Transverse colon (tissue), 4 donors: ENCODE data around the gene MASP2. TPM values are rescaled to one million over a fixed set of nuclear protein-coding genes. Genes with fewer than 3 reads are reported as not detected.
A peak's percentile ranks its signal among the peaks of the same experiment; 100 is the strongest.

Experiments
- DNase-seq: peaks from one replicate; pipeline ENCODE4 v3.0.0-alpha.2; 2019
- H3K27ac ChIP-seq, 4 donors: fragments of 200-600 bp; sonication (generic); 2 replicates each; pipeline ENCODE4 v1.5.1; 2016 to 2018; ENCODE audit warnings: inconsistent platforms in 4 of 4
- H3K27me3 ChIP-seq: fragments of 200-600 bp; sonication (generic); 2 replicates; pipeline ENCODE4 v1.5.1; 2017; ENCODE audit warnings: inconsistent platforms
- H3K36me3 ChIP-seq, 4 donors: fragments of 200-600 bp; sonication (generic); 2 replicates each; pipeline ENCODE4 v1.5.1; 2017 to 2019; ENCODE audit warnings: inconsistent platforms in 4 of 4
- H3K4me1 ChIP-seq, 4 donors: fragments of 200-600 bp; sonication (generic); 2 replicates each; pipeline ENCODE4 v1.5.1; 2017 to 2020; ENCODE audit warnings: inconsistent platforms in 4 of 4
- H3K4me3 ChIP-seq, 4 donors: fragments of 200-600 bp; sonication (generic); 1 replicate in 1 of 4; 2 replicates in 3 of 4; pipeline versions ENCODE4 v1.5.1 to v1.6.1; 2017 to 2019; ENCODE audit warnings: inconsistent platforms in 4 of 4
- H3K9me3 ChIP-seq, 2 donors: fragments of 200-600 bp; sonication (generic); 2 replicates each; pipeline ENCODE4 v1.5.1; 2017 to 2019; ENCODE audit warnings: inconsistent platforms in 2 of 2
- EP300 ChIP-seq: sonication (generic); formaldehyde crosslinking; IDR thresholded peaks from one replicate; pipeline ENCODE4 v1.6.1; 2017; ENCODE audit warnings: antibody characterized with exemption, low read depth
- POLR2A ChIP-seq: fragments of 450-650 bp; IDR thresholded peaks from one replicate; pipeline ENCODE4 v1.6.1; 2016; ENCODE audit warnings: antibody characterized with exemption, mild to moderate bottlenecking, moderate library complexity
- POLR2AphosphoS5 ChIP-seq, 3 donors: sonication (generic); formaldehyde crosslinking; IDR thresholded peaks; one replicate each; pipeline ENCODE4 v1.6.1; 2016; ENCODE audit warnings: antibody characterized with exemption in 3 of 3
- WGBS, 2 donors: methylation state at CpG; one replicate each; pipeline ENCODE4 v1.1.5; 2018; ENCODE audit warnings: low coverage in 1 of 2; 5-methylcytosine and 5-hydroxymethylcytosine counted together
- in situ Hi-C, 4 donors: fragments of 200-750 bp; cut with MboI; loops; one replicate each; pipeline versions ENCODE4 v1.15.0 to v1.15.1; 2017; ENCODE audit warnings: low sequenced_read_pairs in 3 of 4, low pct_ligation_motif_present in 1 of 4, low pct_unique_long_range_greater_than_20kb in 1 of 4
- intact Hi-C: fragments of 100-400 bp; cut with DNase I; formaldehyde crosslinking; loops from one replicate; pipeline ENCODE4 v1.15.1; 2023; ENCODE audit warnings: low total_unique reads
- total RNA-seq, 4 donors: library from RNA; depleted of rRNA; stranded (reverse); fragments of >200 nt; gene quantifications; one replicate each; pipeline ENCODE4 v1.1.0, GENCODE V29; 2016
- TF ChIP-seq, protein P1 (sequence below), 5 experiments: fragments of 200-600 bp in 3 of 5; fragments of 450-650 bp in 2 of 5; sonication (generic) in 3 of 5; IDR thresholded peaks; 1 replicate in 2 of 5; 2 replicates in 3 of 5; pipeline ENCODE4 v1.5.1; 2016 to 2017; ENCODE audit warnings: antibody characterized with exemption in 5 of 5, inconsistent platforms in 3 of 5, mild to moderate bottlenecking in 2 of 5, moderate library complexity in 1 of 5

Gene MASP2
- total RNA-seq, 4 donors from 2014 or later, result not detected

DNA sequence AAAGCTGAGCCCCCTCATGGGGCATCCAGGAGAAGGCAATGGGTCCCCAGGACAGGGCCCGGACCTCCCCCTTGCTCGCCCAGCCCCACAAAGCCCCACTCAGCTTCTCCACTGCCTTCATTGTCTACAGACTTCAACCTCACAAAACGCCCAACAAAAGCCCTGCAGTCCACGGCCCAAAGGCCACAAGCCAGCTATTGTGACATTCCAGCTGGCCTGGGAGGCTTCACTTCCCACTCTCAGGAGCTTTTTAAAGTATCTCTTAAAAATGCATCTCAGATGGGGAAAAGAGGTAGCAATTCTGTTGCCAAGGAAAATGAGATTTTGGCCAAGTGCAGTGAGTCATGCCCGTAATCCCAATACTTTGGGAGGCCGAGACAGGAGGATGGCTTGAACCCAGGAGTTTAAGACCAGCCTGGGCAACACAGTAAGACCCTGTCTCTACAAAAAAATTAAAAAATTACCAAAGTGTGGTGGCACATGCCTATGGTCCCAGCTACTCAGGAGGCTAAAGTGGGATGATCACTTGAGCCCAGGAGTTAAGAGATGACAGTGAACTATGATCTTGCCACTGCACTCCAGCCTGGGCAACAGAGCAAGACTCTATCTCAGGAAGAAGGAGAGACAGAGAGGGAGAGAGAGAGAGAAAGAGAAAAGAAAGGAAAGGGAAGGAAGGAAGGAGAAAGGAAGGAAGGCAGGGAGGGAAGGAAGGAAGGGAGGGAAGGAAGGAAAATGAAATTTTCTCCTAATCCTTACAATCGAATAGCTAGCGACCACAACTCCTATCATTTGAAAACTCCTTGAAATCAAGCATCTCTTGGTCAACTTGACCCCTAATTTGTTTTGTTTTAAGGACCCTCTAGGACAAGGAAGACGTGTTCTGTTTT is 66.0 kb downstream of the MASP2 start:
- in situ Hi-C loops (no loop called here), intact Hi-C loops (no loop called here)
- TF ChIP-seq POLR2A (no peak), POLR2AphosphoS5 (IDR thresholded peaks at IDR 0.05) (no peak), EP300 (no peak)
- TF ChIP-seq, protein P1, sequence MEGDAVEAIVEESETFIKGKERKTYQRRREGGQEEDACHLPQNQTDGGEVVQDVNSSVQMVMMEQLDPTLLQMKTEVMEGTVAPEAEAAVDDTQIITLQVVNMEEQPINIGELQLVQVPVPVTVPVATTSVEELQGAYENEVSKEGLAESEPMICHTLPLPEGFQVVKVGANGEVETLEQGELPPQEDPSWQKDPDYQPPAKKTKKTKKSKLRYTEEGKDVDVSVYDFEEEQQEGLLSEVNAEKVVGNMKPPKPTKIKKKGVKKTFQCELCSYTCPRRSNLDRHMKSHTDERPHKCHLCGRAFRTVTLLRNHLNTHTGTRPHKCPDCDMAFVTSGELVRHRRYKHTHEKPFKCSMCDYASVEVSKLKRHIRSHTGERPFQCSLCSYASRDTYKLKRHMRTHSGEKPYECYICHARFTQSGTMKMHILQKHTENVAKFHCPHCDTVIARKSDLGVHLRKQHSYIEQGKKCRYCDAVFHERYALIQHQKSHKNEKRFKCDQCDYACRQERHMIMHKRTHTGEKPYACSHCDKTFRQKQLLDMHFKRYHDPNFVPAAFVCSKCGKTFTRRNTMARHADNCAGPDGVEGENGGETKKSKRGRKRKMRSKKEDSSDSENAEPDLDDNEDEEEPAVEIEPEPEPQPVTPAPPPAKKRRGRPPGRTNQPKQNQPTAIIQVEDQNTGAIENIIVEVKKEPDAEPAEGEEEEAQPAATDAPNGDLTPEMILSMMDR (IDR thresholded peaks at IDR 0.05), result no peak
- WGBS, 2 donors, result 64 to 79% methylated on average over 4 to 9 of the region's 9 CpGs
- Histone ChIP-seq H3K36me3 (no peaks in the 10 kb centered on the region), H3K27me3 (peaks cover 3% of the 10 kb centered on the region), H3K27ac (peak overlapping the region; percentile 65 to 77 (median 74)), H3K9me3 (no peaks in the 10 kb centered on the region), H3K4me3 (peak overlapping the region in 1 of 4 donors; percentile 27), H3K4me1 (peaks cover 7 to 24% (median 21%) of the 10 kb centered on the region in 4 donors)
- DNase-seq, result no peak

DNA sequence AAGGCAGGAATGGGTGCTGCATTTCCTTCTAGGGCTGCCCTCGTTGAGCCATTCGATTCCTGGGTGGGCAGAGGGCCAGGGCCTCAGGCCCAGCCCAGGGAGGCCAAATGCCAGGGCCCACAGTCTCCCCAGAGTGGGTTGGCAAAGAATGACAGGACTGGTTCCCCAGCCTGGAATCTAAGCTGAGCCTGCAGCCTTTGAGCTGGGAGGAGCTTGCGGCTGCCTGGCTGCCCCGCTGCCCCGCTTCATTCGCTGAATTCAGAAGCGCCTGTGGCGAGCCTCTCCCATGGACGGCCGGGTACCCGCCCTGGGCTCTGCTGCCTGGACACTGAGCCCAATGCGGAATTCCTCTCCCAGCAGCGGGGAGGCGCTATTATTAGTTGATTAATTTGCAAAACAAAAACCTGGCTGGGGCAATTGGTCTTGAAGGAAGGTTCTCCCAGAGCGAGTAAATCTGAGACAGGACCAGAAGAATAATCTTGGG is 66.9 kb downstream of the MASP2 start:
- H3K4me1 ChIP-seq, result peaks cover 11 to 31% (median 22%) of the 10 kb centered on the region in 4 donors
- in situ Hi-C loops (no loop called here), intact Hi-C loops (no loop called here)
- DNase-seq, result peak; percentile 82
- 0 to 12% methylated on average over 5 to 15 of the region's 15 CpGs for WGBS, 2 donors
- TF ChIP-seq EP300, result no peak
- peak in 1 of 3 donors; percentile 17 for TF ChIP-seq POLR2AphosphoS5 (IDR thresholded peaks at IDR 0.05)
- TF ChIP-seq, protein P1 (IDR thresholded peaks at IDR 0.05), result peak; percentile 27 to 43 (median 34)
- H3K9me3 ChIP-seq, result no peaks in the 10 kb centered on the region
- peaks cover 3% of the 10 kb centered on the region for H3K27me3 ChIP-seq
- no peaks in the 10 kb centered on the region for H3K36me3 ChIP-seq
- H3K4me3 ChIP-seq, result peak overlapping the region in 1 of 4 donors; percentile 27
- peak overlapping the region; percentile 65 to 77 (median 74) for H3K27ac ChIP-seq

DNA sequence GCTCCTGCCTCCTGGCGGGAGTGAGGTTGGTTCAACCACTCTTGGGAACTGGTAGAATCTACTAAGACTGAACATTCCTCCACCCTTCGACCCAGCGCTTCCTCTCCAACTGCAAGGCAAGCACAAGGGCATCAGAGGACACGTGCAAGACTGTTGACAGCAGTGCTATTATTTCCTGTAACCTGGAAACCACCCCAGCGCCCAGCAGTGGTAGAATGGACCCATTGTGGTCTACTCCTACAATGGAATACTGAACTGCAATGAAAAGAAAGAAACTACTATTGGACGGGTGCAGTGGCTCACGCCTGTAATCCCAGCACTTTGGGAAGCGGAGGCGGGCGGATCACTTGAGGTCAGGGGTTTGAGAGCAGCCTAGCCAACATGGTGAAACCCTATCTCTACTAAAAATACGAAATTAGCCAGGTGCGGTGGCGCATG is 67.5 kb downstream of the MASP2 start:
- Histone ChIP-seq H3K4me3 (no peak overlapping the region), H3K4me1 (peaks cover 11 to 31% (median 22%) of the 10 kb centered on the region in 4 donors), H3K27ac (peak overlapping the region; percentile 65 to 77 (median 74)), H3K36me3 (no peaks in the 10 kb centered on the region), H3K27me3 (peaks cover 3% of the 10 kb centered on the region), H3K9me3 (no peaks in the 10 kb centered on the region)
- in situ Hi-C loops (no loop called here), intact Hi-C loops (no loop called here)
- TF ChIP-seq EP300 (no peak), POLR2AphosphoS5 (IDR thresholded peaks at IDR 0.05) (peak in 1 of 3 donors; percentile 14)
- TF ChIP-seq, protein P1 (IDR thresholded peaks at IDR 0.05), result no peak
- WGBS, 2 donors, result 40 to 56% methylated on average over 8 to 13 of the region's 13 CpGs
- peak; percentile 42 for DNase-seq

DNA sequence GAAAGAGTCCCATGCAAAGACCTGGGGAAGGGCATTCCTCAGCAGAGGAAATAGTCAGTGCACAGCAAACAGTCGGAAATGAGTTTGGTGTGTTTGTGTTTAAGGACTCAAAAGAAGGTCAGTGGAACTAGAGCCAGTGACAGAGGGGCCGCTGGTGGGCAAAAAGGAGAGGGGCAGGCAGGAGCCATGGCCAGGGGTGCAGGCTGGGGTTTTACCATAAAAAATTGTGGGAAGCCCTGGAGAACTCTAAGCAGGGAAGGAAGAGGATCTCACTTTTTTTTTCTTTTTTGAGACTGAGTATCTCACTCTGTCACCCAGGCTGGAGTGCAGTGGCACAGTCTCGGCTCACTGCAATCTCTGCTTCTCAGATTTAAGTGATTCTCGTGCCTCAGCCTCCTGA is 68.3 kb downstream of the MASP2 start:
- Histone ChIP-seq H3K36me3 (no peaks in the 10 kb centered on the region), H3K4me1 (peaks cover 11 to 35% (median 22%) of the 10 kb centered on the region in 4 donors), H3K27me3 (peaks cover 3% of the 10 kb centered on the region), H3K4me3 (no peak overlapping the region), H3K27ac (peak overlapping the region in 2 of 4 donors; percentile 73 to 77), H3K9me3 (no peaks in the 10 kb centered on the region)
- intact Hi-C loops (no loop called here), in situ Hi-C loops (no loop called here)
- no peak for DNase-seq
- no peak for TF ChIP-seq POLR2AphosphoS5 (IDR thresholded peaks at IDR 0.05)
- no peak for TF ChIP-seq EP300
- no peak for TF ChIP-seq POLR2A
- TF ChIP-seq, protein P1 (IDR thresholded peaks at IDR 0.05), result no peak
- WGBS, 2 donors, result 67% methylated on average over 4 of the region's 4 CpGs; no CpG with 5 or more reads in 1 of the 2 donors
